Stimulated activated CD4-positive, alpha-beta T cell treated with anti-CD3 and anti-CD28 coated beads, Interleukin-12 subunit alpha, Interleukin-12 subunit beta, amount 100 ng/mL, for 24 hours (primary cell): ENCODE results near the gene EFNA2.
A peak's percentile ranks its signal among the peaks of the same experiment; 100 is the strongest.
"Not testable (repeated sequence)": the region's sequence is repeated elsewhere in the genome, so short reads cannot be mapped to it uniquely, and the experiment has no call there.

Source experiments
- DNase-seq, 2 experiments: peaks; one replicate each; pipeline ENCODE4 v3.0.0-alpha.2; 2020; ENCODE audit warnings: low read depth in 2 of 2

Gene EFNA2

GRCh38 chr19:1285737-1286360 lies at the start of gene EFNA2:
TSS of gene EFNA2 (plus strand) at chr19:1285873. CDS start at chr19:1286169, 296 bp downstream.
- DNase-seq: no peak

- DNase-seq: no peak
Measured at GRCh38 chr19:1236576-1236975, 49.1 kb upstream of the EFNA2 start.

- no peak for DNase-seq
Measured at GRCh38 chr19:1237027-1237659, 48.5 kb upstream of the EFNA2 start.

GRCh38 chr19:1237754-1238368 lies 47.8 kb upstream of the EFNA2 start, which contains the start of gene CBARP:
TSS of gene CBARP (minus strand) at chr19:1238005. CDS start at chr19:1236100, 1,905 bp downstream.
- DNase-seq: no peak

GRCh38 chr19:1238369-1239303 lies 47.0 kb upstream of the EFNA2 start:
- no peak for DNase-seq

- DNase-seq: no peak
Measured at GRCh38 chr19:1239420-1239795, 46.3 kb upstream of the EFNA2 start.

- peak; percentile 81 to 87 for DNase-seq
Measured at GRCh38 chr19:1239796-1240737, 45.6 kb upstream of the EFNA2 start.

GRCh38 chr19:1240925-1241324 lies 44.7 kb upstream of the EFNA2 start:
- no peak for DNase-seq

GRCh38 chr19:1241417-1242095 lies 44.1 kb upstream of the EFNA2 start, which contains the start of gene ATP5F1D:
TSS of gene ATP5F1D (plus strand) at chr19:1241751. CDS start at chr19:1241851, 100 bp downstream.
- DNase-seq: peak; percentile 84 to 86

GRCh38 chr19:1243768-1244692 lies 41.6 kb upstream of the EFNA2 start:
- peak; percentile 67 to 71 for DNase-seq

- no peak for DNase-seq
Measured at GRCh38 chr19:1244693-1245451, 40.8 kb upstream of the EFNA2 start.

- DNase-seq: no peak
Measured at GRCh38 chr19:1245494-1246264, 40.0 kb upstream of the EFNA2 start.

- not testable (repeated sequence) for DNase-seq
Measured at GRCh38 chr19:1246265-1247087, 39.2 kb upstream of the EFNA2 start.

GRCh38 chr19:1247748-1248138 lies 37.9 kb upstream of the EFNA2 start:
- no peak for DNase-seq

- peak in 1 of 2 experiments; percentile 50 for DNase-seq
Measured at GRCh38 chr19:1248139-1248785, 37.4 kb upstream of the EFNA2 start, which contains the start of gene MIDN. TSS of gene MIDN (plus strand) at chr19:1248583. CDS start at chr19:1250297, 1,714 bp downstream.

GRCh38 chr19:1248786-1249297 lies 36.8 kb upstream of the EFNA2 start:
- DNase-seq: peak in 1 of 2 experiments; percentile 65
